ENCODE results near the gene DNAJB5.

- no peak for TF ChIP-seq CTCF (IDR thresholded peaks at IDR 0.05)
- TF ChIP-seq JUND (IDR thresholded peaks at IDR 0.05) = no peak
- TF ChIP-seq EP300 (IDR thresholded peaks at IDR 0.05; ENCODE audit: borderline replicate concordance in 1 of 2, low read depth in 1 of 2, low read length in 1 of 2) = no peak
- no peak for TF ChIP-seq EZH2phosphoT487 (IDR thresholded peaks at IDR 0.05; ENCODE audit: borderline replicate concordance, low read depth)
Observed at GRCh38 chr9:34974664-34975063, 14.9 kb upstream of the DNAJB5 start.
